SK-N-SH treated with all-trans-retinoic acid at 6 μM for 48 hours (cell line): ENCODE results near the gene MTA3.

Experiments used
- CREB5 ChIP-seq: fragments of 250-450 bp; sonication (Bioruptor Pico); IDR thresholded peaks from 2 replicates; pipeline ENCODE4 v1.5.1; 2020; ENCODE audit warnings: low read depth, mild to moderate bottlenecking, moderate library complexity
- ZFP3 ChIP-seq: fragments of 250-450 bp; sonication (Bioruptor Pico); IDR thresholded peaks from 2 replicates; pipeline ENCODE4 v1.5.0; 2020; ENCODE audit warnings: mild to moderate bottlenecking, moderate library complexity
- ZFP30 ChIP-seq: fragments of 450-650 bp; formaldehyde crosslinking; IDR thresholded peaks from 2 replicates; pipeline ENCODE4 v1.5.0; 2022; ENCODE audit warnings: mild to moderate bottlenecking, moderate library complexity
- TF ChIP-seq, protein P1 (sequence below): fragments of 250-450 bp; sonication (Bioruptor Pico); IDR thresholded peaks from 2 replicates; pipeline ENCODE4 v1.8.0; 2020; ENCODE audit warnings: mild to moderate bottlenecking, moderate library complexity, borderline replicate concordance

DNA sequence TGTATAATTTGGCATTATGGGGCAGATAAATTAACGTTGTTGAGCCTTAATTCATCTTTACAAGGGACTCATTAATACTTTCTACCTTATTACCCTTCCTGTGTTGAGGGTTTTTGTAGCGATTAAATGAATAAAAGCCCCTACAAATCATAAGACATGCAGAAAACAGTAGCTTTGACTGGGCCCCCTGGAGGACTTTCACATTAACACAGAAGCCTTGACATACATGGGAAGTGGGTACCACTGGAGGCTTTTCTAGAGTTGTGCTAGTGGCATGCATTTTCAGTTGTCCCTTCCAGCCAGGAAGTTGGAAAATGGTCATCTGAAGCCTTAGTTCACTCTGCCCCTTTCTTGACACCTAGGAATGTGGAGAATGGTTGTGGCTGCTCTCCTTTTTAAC is 30.2 kb downstream of the MTA3 start:
- TF ChIP-seq, protein P1, sequence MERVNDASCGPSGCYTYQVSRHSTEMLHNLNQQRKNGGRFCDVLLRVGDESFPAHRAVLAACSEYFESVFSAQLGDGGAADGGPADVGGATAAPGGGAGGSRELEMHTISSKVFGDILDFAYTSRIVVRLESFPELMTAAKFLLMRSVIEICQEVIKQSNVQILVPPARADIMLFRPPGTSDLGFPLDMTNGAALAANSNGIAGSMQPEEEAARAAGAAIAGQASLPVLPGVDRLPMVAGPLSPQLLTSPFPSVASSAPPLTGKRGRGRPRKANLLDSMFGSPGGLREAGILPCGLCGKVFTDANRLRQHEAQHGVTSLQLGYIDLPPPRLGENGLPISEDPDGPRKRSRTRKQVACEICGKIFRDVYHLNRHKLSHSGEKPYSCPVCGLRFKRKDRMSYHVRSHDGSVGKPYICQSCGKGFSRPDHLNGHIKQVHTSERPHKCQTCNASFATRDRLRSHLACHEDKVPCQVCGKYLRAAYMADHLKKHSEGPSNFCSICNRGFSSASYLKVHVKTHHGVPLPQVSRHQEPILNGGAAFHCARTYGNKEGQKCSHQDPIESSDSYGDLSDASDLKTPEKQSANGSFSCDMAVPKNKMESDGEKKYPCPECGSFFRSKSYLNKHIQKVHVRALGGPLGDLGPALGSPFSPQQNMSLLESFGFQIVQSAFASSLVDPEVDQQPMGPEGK (CRISPR knock-in tag): no peak
- TF ChIP-seq CREB5 (CRISPR knock-in tag) (no peak), ZFP3 (CRISPR knock-in tag) (no peak), ZFP30 (CRISPR knock-in tag) (no peak)
